HG02678 (cell line): ENCODE measurements around the gene LAMC3.

ENCODE experiments used
- ATAC-seq: cut with Tn5 transposase; IDR thresholded peaks from one replicate; pipeline ENCODE4 v1.9.1; 2021; ENCODE audit warnings: mild to moderate bottlenecking, moderate library complexity; ENCODE audit not compliant: unreplicated experiment

Gene LAMC3

DNA sequence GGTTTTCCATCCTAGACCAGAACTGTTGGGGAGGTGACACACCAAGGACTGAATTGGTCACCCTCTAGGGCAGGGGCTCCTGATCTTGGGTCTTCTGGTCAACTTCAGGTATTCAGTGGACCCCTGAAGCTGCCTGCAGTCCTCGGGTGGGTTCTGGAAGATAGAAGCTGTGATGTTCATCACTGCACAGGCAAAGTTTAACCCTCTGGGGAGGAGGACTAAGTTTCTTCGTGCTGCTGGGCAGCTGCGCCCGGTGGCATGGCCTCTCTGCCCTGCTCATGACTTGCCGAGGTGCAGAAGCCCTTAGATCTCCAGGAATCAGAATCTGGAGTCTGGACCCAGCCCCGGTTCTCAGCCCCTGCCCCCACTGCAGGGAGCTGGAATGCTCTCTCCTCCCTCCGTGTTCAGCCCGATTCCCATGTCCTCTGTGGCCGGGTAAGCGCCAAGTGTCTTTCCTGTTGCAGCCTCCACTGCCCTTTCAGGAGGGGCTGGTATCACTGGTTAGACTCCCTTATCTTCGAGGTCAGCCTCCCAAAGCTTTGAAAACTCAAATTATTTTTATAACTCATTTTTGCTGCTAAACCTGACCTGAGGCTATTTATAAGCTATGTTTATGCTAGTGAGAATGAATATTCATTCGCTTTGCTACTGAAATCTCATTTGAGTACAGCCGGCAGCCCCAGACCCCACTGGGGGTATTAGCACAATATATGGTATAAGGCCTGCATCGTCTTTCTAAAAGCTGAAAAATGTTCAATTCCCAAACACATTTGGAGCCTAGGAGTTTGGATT, 1.7 kb downstream of the LAMC3 start:
- ATAC-seq: no peak

DNA sequence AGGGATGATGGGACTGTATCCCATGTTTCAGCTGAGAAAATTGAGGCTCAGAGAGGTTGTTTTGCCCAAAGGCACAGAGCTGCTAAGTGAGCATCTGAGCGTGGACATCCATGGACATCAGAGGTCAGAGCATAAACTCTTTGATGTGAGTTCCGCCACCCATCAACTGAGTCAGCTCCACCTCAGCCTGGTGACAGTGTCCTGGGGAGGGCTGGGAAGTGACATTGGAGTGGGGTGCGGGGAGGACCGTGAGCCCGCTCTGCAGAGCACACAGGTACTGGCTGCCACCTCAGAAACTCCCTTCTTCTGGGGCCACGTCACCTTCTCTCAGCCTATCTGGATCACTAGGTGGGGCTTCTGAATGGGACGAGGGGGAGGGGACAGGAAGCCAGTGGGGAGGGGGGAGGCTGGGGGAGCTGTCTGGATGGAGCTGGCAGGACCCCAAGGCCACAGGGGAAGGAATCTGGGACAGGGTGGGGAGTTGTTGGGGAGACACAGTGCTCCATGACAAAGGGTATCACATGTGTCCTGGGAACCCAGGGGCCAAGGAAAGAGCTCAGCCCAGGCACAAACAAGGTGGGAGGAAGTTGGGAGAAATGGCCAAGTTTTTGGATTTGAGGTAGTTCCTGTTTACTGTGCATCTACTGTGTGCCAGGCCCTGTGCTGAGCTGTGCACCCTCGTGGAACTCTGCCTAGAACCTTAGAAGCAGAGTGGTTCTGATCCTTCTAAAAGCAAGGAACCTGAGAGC, 2.5 kb downstream of the LAMC3 start:
- ATAC-seq: no peak

DNA sequence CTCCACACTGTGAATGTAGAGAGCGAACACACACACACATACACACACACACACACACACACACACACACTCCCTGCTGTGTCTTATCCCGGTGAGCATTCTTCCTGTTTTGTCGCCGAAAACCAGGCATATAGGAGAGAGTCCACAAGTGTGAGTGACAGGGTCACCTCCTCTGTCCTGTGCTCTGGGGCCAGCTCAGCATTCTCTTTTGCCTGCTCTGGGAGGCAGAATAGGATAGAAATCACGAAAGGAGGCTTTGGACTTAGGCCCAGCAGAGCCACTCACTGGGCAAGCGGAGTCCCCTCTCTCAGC, 3.0 kb downstream of the LAMC3 start:
- no peak for ATAC-seq

DNA sequence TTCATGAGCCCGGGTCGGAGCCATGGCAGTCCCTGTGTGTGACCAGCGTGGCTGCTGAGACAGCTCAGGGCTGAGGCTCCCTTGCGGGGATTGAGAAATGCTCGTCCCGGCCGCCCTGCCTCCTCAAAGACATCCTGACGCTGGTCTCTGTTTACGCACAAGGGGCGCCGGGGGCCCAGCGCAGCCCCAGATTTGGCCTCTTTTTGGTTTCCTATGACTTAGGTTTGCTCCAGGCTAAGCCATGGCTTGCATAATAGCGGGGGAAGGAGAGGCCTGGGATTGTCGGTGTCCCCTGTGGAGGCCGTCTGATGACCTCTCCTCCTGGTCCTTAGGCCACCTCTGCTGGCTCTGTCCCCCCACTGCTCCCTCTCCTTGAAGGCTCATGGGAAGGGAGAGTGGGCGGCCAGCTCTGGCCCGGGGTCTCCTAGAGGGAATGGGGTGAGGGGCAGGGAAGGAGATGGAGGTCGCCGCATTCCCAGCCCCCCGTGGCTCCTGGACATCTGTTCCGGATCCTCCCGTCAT, 3.5 kb downstream of the LAMC3 start:
- no peak for ATAC-seq

DNA sequence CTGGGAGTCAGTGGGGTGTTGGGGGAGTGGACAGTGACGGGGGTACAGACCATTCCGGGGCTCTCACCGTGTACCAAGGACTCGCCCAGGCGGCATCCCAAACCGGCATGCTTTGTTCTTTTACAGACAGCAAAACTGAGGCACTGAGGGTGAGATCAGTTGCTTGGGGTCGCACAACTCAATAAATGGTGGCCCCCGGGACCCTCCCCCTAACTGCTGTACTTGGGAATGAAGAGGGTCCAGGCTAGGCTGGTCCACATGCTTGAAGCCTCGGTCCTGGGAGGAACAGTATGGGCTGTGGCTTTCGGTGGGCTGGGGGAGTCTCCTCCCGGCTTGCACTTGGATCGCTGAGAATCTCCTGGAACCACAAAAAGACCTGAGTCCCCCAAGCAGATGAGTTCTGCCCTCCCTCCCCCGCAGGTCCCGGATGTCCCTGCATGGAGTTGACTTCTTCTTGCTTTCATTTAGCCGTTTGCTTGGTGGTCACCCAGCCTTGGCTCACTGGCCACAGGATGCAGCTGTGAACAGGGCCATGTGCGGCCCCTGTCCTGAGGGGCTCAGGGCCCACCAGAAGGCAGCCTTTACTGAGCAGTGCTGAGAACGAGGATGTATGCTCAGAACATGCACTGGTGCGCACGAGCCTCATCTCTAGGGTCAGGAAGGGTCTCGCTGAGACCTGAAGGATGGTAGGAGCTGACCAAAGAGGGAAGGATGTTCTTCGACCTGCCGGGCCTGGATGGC, 4.2 kb downstream of the LAMC3 start:
- no peak for ATAC-seq

DNA sequence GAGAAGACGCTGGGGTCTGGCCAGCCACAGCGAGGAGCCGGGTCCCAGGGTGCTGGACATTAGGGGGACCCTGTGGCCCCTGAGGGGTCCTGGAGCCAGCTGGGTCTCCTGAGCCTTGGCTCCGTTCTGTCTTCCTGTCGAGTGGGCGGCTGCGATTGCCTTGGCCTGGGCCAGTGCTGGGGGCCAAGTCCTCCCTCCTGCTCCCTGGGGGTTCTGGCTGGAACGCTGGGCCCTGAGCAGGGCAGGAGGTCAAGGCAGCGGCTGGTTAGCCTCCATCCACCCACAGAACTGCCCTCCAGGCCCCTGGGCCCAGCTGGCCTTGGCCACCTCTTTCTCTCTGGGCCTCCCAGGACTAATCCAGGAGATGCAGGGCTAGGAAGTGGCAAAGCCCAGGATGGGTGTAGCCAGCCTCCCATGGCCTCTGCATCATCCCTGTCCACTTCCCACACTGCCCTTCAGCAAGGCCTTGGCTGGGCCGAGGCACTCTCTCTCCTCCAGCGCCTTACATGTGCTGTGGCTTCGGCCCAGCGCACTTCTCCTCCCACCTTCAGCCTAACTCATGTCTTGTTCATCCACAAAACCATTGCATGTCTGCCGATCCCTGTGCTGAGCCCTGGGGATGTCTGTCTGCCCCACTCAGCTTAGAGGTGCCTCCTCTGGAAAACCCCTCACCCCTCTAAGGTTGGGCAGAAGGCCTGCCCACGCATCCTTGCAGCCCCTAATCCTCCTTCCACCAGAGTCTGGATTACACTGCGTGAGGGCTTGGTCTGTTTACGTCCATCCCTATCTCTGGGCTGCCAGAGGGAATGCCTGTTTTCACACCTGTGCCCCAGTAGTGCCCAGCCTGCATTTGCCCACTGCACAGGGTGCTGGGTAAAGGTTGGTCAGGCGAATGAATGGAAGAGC, 5.0 kb downstream of the LAMC3 start:
- ATAC-seq: no peak

DNA sequence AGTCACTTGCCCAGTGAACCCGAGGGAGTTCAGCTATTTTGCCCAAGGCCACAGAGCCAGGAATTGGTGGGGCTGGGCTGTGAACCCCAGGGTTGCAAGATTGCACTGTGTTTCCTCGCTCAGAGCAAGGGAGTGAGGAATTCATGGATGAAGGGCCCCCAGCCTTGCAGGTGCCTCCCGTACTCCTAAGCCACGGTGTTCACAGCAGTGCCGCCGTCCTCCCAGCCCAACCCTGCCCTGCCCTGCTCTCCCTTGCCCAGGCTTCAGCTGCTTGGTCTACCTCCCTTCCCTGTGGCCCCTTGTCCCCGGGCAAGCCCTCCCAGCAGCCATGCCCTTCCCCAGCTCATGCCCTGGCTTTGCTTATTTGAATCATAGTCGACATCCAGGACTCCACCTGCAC, 6.1 kb downstream of the LAMC3 start:
- no peak for ATAC-seq

DNA sequence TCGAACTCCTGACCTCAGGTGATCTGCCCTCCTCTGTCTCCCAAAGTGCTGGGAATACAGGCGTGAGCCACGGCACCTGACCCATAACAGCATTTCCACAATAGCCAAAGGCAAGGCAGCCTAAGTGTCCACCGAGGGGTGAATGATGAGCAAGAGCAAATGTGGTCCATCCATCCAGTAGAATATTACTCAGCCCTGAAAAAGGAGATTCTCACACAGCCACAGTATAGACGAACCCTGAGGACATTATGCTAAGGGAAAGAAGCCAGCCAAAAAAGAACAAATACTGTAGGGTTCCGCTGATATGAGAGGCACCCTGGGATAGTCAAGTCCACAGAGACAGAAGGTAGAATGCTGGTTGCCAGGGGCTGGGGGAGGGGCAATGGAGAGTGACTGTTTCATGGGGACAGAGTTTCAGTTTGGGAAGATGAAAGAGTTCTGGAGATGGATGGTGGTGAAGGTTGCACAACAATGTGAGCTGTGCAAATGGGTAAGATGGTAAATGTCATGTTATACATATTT, 7.0 kb downstream of the LAMC3 start:
- ATAC-seq: no peak

DNA sequence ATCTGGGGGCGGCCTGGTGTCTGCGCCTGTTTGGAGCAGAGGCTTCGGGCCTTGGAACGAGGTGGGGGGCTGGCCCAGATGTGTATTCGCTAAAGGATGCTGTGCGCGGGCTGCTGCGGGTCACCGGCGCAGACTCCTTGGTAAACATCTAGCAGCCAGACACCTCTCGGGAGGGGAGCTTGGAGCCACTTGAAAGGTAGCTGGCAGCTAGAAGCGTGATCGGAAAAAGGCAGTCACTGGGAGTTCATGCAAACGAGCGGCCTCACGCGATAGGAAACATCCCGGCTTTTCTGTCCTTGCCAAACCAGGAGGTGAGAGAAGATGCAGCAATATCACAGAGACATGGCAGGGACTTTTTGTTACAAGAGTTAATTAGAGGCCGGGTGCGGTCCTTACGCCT, 8.1 kb downstream of the LAMC3 start:
- no peak for ATAC-seq

DNA sequence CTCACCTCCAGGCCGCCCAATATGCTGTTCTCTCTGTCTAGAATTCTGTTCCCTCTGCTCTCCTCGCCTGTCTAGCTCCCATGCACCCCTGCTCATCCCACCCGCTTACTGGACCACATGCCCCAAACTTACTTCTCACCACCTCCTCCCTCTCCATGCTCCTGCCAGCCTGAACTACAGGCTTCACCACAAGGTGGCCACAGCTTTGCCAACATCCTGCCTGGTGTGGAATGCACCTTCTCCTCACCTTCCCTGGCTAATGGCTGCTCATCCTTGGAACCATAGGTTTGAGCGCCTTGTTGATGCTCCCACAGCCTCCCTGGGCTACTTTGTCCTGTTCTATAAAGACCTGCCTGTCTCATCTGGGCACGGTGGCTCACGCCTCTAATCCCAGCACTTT, 9.6 kb downstream of the LAMC3 start:
- no peak for ATAC-seq

DNA sequence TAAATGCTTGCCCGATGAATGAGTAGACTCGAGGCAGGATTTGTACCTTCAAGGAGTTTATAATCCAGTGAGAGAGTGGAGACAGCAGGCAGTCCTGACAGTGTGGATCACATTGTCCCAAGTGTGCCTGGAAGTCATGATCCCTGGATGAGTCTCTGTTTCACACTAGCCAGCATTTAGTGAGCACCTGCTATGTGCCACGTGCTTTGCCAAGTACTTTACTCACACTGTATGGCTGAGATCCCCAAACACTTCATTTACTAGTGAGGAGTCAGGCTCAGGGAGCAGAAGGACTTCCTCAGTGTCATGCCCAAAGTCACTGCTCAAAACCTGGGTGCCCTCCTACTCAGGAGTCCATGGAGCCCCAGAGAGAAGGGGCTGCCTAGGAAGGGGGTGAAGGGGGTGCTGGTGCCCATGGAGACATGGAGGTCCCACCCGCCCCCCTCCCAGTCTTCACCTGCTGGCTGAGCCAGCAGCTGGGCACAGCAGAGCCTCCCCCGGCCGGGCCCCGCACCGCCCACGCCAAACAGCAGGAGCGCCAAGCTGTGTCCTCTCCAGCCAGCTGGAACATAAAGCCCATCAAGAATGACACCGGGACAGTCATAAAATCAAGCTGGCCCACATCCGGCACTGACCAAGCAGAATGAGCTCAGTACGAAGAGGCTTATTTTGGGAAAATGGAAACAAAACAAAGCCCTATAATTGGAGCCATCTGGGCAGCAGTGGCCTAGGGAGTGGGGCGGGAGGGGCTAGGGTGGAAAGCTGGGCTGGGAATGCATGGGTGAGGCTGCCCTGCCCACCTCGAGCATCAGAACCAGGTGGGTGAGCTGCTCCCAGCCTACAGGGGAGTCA, 10.6 kb downstream of the LAMC3 start:
- ATAC-seq: no peak

DNA sequence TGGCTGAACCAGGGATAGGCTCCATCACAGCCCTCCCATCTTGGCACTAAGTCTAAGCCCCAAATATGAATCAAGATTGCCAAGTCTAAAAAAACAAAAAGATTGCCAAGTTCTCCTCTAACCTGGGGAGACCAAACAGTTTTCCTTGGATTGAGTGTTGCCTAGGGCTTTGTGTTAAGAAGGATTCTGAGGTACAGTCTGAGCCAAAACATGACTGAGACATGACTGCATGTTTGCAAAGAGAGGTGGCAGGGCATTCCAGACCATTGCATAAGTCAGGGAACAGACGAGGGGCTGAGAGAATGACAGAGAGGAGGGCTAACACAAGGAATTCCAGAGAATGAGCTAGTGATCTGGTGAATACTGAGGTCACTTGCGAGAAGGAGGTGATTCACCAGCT, 11.4 kb downstream of the LAMC3 start:
- no peak for ATAC-seq

DNA sequence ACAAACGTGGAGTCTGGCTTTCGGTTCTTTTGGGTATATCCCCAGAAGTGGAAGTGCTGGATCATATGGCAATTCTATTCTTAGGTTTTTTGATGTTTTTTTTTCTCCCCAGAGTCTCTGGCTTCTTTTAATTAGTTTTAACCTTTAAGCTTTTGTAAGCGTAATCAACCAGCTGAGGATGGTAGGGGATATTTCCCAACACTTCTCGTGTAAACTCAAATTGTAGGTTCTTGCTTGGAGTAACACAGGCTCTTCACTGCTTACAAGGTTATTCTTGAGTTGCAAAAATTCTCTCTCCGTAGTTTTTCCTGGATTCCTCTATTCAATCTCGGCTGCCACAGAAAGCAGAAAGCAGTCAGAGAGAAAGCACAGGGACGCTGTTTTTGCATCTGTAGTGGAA, 11.9 kb downstream of the LAMC3 start:
- no peak for ATAC-seq

DNA sequence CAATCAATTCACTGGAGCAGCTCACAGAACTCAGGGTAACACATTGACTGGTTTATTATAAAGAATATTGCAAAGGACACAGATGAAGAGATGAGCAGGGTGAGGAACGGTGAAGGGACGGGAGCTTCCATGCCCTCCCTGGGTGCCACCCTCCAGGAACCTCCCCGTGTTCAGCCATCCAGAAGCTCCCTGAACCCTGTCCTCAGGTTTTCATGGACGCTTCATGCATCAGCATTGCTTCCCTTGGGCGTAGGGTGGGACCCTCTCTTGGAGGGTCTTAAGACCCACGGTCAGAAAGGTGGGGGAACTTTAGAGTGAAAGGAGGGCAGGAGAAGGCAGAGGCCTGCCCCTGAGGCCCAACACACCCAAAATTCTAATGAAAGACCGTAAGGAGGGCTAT, 12.8 kb downstream of the LAMC3 start:
- ATAC-seq: no peak

DNA sequence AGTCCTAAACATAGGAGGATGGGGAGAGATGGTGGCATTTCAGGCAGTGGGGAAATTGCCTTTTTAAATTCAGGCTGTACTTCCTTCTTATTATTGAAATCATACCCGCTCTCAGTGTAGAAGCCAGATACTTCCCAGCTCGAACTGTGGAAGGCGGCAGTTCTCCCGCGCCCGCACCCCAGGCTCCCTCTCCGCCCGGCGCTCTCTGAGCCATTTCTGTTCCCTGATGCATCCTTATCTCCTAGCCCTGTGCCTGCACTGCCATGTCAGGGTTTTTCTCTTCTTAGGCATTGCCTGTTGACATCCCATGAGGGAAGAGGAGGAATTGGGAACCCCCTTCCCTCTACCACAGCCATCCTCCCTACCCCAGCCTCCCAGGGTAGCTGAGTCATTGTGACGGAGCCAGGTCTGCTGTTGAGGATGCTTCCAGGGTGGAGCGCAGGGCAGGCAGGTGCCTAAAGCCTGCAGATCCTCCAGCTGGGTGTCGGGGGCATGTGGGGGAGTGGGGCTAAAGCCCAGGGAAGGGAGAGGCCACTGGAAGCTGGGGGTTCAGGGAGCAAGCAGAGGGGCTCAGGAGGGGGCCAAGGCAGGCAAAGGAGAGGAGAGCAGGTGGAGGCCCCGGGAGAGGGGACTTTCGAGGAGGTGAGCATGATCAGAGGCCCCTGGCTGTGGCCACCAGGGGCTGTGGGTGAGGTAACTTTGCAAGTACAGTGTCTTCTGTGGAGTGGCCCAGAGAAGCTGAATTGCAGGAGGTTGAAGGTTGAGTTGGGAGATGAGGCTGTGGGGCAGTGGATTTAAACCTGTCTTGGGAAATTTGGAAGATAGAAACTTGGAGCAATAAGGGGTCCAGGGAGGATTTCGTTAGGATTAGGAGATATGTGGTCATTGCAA, 16.2 kb downstream of the LAMC3 start:
- ATAC-seq: no peak

DNA sequence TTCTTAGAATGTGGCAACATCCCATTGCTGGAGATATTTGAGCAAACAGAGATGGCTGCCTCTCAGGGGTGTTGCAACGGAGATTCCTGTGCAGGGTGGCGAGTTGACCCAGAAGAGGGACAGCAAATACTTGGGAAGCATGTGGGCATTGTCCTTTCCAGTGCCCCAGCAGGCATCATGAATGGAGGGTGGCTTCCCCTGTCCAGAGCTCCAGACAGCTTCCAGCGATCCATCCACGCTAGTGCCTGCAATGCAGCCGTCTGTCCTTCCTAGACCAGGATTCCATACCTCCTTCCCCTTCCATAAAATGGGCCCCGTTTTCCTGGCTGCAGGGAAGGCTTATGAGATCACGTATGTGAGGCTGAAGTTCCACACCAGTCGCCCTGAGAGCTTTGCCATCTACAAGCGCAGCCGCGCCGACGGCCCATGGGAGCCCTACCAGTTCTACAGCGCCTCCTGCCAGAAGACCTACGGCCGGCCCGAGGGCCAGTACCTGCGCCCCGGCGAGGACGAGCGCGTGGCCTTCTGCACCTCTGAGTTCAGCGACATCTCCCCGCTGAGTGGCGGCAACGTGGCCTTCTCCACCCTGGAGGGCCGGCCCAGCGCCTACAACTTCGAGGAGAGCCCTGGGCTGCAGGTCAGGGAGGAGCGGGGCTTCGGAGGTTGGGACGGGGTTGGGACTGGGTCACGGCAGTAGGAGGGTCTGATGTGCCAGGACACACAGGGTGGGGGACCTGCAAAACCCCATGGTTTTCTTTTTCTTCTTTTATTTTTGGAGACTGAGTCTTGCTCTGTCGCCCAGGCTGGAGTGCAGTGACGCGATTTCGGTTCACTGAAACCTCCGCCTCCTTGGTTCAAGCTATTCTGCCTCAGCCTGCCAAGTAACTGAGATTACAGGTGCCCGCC, 17.2 kb downstream of the LAMC3 start:
- ATAC-seq: no peak

DNA sequence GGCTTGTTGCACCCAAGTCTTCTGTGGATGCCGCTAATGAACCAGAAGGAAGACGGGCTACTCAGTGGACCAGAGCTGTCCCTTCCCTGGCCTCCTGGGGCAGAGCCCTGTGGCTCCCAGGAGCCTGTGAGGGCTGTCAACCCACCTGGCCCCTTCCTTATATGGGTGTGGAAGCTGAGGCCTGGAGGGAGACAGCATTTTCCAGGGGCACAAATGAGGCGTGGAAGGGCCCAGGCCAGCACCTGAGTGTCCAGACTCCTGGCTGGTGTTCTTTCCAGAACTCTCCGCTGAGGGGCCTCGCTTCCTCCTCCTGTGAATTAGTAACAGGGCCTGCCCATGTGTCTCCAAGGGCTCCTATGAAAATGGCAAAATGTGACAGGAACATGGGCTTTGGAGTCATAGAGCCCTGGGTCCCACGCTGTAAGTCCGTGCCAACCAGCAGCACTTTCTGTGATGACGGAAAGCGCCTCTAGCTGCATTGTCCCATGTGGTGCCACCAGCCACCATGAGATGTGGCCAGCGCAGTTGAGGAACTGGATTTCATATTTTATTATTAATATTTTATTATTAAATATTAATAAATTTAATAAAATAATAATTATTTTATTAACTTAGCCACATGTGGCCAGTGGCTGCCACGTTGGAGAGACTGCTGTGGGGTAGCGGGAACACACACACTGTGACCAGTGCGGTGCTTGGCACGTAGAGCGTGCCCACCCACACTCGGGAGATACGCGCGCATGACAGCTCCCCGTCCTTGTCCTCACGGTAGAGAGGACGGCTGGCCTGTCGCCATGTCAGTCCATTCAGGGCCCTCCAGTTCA, 18.3 kb downstream of the LAMC3 start:
- no peak for ATAC-seq
